SU-DHL-6 (cell line): ENCODE measurements around the gene NLRP4.

Experiments used
- H2AFZ ChIP-seq: fragments of 200-600 bp; sonication (generic); 2 replicates; pipeline ENCODE4 v1.6.1; 2014; ENCODE audit warnings: low read depth, mild to moderate bottlenecking, moderate library complexity, mixed read lengths, antibody characterized with exemption, low read length; ENCODE audit not compliant: severe bottlenecking
- H3F3A ChIP-seq: fragments of 200-600 bp; shearing (Covaris generic); 2 replicates; pipeline ENCODE4 v1.6.0; 2016; ENCODE audit warnings: antibody characterized with exemption, mild to moderate bottlenecking; ENCODE audit not compliant: insufficient read depth
- H3K27ac ChIP-seq: fragments of 200-600 bp; sonication (generic); 2 replicates; pipeline ENCODE4 v1.5.1; 2016; ENCODE audit warnings: low read depth, mild to moderate bottlenecking, low read length, moderate library complexity, mixed read lengths
- H3K27me3 ChIP-seq: fragments of 200-600 bp; sonication (generic), shearing (Covaris generic); 2 replicates; pipeline ENCODE4 v1.6.0; 2014; ENCODE audit warnings: mild to moderate bottlenecking, low read length
- H3K36me3 ChIP-seq: fragments of 200-600 bp; sonication (generic); 2 replicates; pipeline ENCODE4 v1.6.1; 2014; ENCODE audit warnings: mild to moderate bottlenecking, low read length, mixed read lengths
- H3K4me2 ChIP-seq: fragments of 300-600, 200-600 bp; shearing (Covaris generic), sonication (generic); 2 replicates; pipeline ENCODE4 v1.6.0; 2014; ENCODE audit warnings: low read length, low read depth, mild to moderate bottlenecking; ENCODE audit not compliant: poor library complexity, severe bottlenecking
- H3K4me3 ChIP-seq: fragments of 200-600 bp; sonication (generic); 2 replicates; pipeline ENCODE4 v1.5.1; 2014; ENCODE audit warnings: antibody characterized with exemption, low read length, mild to moderate bottlenecking, mixed read lengths; ENCODE audit not compliant: insufficient read depth, poor library complexity, severe bottlenecking
- H3K79me2 ChIP-seq: fragments of 200-600 bp; sonication (generic); 2 replicates; pipeline ENCODE4 v1.6.1; 2014; ENCODE audit warnings: mild to moderate bottlenecking, low read length, moderate library complexity; ENCODE audit not compliant: insufficient read depth
- H3K9ac ChIP-seq: fragments of 200-600 bp; sonication (generic); 2 replicates; pipeline ENCODE4 v1.7.0; 2014; ENCODE audit warnings: mild to moderate bottlenecking, low read length
- H3K9me2 ChIP-seq: fragments of 200-600 bp; sonication (generic); replicated peaks from 2 replicates; pipeline ENCODE4 v1.6.1; 2014; ENCODE audit warnings: low read length; ENCODE audit not compliant: insufficient read depth
- H3K9me3 ChIP-seq: fragments of 200-600 bp; sonication (generic); 2 replicates; pipeline ENCODE4 v1.6.1; 2014; ENCODE audit warnings: low read length, mixed read lengths; ENCODE audit not compliant: insufficient read depth
- H4K20me1 ChIP-seq: fragments of 200-600 bp; sonication (generic); 2 replicates; pipeline ENCODE4 v1.6.1; 2014; ENCODE audit warnings: low read depth, mild to moderate bottlenecking, antibody characterized with exemption, low read length, moderate library complexity, mixed read lengths
- EZH2phosphoT487 ChIP-seq: fragments of 200-600 bp; sonication (generic), shearing (Covaris generic); conservative IDR thresholded peaks from 2 replicates; pipeline ENCODE4 v1.6.1; 2018; ENCODE audit warnings: mild to moderate bottlenecking, antibody characterized with exemption, low read length, moderate library complexity, mixed read lengths
- TF ChIP-seq, protein P1 (sequence below): fragments of 200-600 bp; sonication (generic); IDR thresholded peaks from one replicate; pipeline ENCODE4 v1.5.1; 2017; ENCODE audit warnings: antibody characterized with exemption, mild to moderate bottlenecking, low read length, moderate library complexity; ENCODE audit not compliant: insufficient read depth, poor library complexity, severe bottlenecking

The NLRP4 gene

DNA sequence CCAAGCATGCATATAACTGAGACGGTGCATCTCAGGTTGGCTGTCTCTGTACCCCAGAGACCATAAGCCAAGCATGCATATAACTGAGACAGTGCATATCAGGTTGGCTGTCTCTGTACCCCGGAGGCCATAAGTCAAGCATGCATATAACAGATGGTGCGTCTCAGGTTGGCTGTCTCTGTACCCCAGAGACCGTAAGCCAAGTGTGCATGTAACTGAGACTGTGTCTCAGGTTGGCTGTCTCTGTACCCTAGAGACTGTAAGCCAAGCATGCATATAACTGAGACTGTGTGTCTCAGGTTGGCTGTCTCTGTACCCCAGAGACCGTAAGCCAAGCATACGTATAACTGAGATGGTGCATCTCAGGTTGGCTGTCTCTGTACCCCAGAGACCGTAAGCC lies 30.8 kb downstream of the NLRP4 start:
- H3K9me3 ChIP-seq = no peaks in the 10 kb centered on the region; the same call in 1 of the 2 replicates
- H3K27ac ChIP-seq = no peak overlapping the region

DNA sequence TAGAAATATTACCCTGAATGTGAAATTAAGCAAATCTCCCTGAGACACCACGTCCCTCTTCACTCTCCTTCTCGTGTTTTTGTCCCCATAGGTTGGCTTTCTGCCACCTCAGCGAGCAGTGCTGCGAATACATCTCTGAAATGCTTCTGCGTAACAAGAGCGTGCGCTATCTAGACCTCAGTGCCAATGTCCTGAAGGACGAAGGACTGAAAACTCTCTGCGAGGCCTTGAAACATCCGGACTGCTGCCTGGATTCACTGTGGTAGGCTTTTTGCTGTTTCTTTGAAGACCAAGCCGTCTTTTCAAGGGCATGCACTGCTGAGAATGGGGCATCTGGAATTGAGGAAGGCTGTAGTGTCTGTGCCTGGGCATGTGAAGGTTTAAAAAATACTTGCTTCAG lies 34.4 kb downstream of the NLRP4 start:
- no peak overlapping the region for H3K4me3 ChIP-seq
- peaks cover 22% of the 10 kb centered on the region for H3K36me3 ChIP-seq
- no peaks in the 10 kb centered on the region for H3K79me2 ChIP-seq
- no peaks in the 10 kb centered on the region for H3F3A ChIP-seq
- H4K20me1 ChIP-seq = no peaks in the 10 kb centered on the region
- H3K9me2 ChIP-seq = no peaks in the 10 kb centered on the region
- no peak overlapping the region for H2AFZ ChIP-seq
- no peak overlapping the region for H3K4me2 ChIP-seq
- no peak overlapping the region for H3K9ac ChIP-seq
- H3K27me3 ChIP-seq = 0 out of 2 replicates have a peak, but pooled peaks cover 2% of the 10 kb centered on the region
- H3K9me3 ChIP-seq = peaks cover 6% of the 10 kb centered on the region
- no peak overlapping the region for H3K27ac ChIP-seq
- TF ChIP-seq EZH2phosphoT487 = no peak

More for the DNA sequence above, 30.8 kb downstream of the NLRP4 start:
- Histone ChIP-seq H3K79me2 (no peaks in the 10 kb centered on the region), H3K4me2 (peak overlapping the region; percentile 22), H3K27me3 (0 out of 2 replicates have a peak, but pooled peaks cover 2% of the 10 kb centered on the region), H3K36me3 (0 out of 2 replicates have a peak, but pooled peaks cover 3% of the 10 kb centered on the region), H3K4me3 (no peak overlapping the region), H3K9me2 (no peaks in the 10 kb centered on the region), H4K20me1 (no peaks in the 10 kb centered on the region), H3K9ac (no peak overlapping the region), H2AFZ (no peak overlapping the region), H3F3A (no peaks in the 10 kb centered on the region)
- no peak for TF ChIP-seq EZH2phosphoT487
- TF ChIP-seq, protein P1, sequence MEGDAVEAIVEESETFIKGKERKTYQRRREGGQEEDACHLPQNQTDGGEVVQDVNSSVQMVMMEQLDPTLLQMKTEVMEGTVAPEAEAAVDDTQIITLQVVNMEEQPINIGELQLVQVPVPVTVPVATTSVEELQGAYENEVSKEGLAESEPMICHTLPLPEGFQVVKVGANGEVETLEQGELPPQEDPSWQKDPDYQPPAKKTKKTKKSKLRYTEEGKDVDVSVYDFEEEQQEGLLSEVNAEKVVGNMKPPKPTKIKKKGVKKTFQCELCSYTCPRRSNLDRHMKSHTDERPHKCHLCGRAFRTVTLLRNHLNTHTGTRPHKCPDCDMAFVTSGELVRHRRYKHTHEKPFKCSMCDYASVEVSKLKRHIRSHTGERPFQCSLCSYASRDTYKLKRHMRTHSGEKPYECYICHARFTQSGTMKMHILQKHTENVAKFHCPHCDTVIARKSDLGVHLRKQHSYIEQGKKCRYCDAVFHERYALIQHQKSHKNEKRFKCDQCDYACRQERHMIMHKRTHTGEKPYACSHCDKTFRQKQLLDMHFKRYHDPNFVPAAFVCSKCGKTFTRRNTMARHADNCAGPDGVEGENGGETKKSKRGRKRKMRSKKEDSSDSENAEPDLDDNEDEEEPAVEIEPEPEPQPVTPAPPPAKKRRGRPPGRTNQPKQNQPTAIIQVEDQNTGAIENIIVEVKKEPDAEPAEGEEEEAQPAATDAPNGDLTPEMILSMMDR = no peak

DNA sequence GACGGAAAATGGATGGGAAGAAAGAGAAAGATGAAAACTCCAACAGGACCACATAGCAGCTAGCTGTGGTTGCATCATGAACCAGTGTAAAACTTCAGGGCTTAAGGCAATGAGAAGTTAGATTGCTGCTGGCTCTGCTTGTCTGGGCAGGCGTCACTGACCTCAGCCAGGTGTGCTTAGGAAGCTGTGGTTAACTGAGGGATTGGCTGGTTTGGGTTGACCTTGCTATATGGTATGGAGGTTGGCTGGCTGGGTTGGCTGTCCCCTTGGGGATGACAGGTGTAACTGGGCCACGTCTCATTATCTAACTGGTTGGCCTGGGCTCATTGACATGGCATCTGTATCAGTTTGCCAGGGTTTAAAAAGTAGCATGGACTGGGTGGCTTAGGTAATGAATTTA lies 40.9 kb downstream of the NLRP4 start:
- Histone ChIP-seq H4K20me1 (no peaks in the 10 kb centered on the region), H3K4me3 (no peak overlapping the region), H3K4me2 (no peak overlapping the region), H3K9me3 (peaks cover 6% of the 10 kb centered on the region), H3F3A (no peaks in the 10 kb centered on the region), H2AFZ (no peak overlapping the region), H3K79me2 (no peaks in the 10 kb centered on the region), H3K9me2 (no peaks in the 10 kb centered on the region), H3K27ac (no peak overlapping the region), H3K36me3 (peaks cover 19% of the 10 kb centered on the region), H3K27me3 (no peaks in the 10 kb centered on the region), H3K9ac (no peak overlapping the region)
- TF ChIP-seq, protein P1 = no peak
- TF ChIP-seq EZH2phosphoT487 = no peak

DNA sequence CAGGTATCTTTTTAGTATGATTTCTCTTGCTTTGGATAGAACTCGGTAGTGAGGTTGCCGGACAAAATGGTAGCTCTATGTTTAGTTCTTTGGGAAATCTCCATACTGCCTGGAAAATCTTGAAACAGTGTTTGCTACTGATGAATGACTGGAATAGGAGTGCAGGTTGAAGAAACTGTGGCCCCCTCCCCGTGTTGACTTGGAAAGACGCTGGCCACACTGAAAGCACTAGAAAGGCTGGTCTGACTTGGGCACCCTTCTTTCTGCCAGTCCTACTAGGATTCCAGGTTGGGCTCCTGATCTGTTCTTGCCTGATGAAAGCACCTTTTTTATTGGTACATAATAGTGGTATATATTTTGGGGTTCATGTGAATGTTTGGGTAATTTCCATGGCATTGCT lies 46.3 kb downstream of the NLRP4 start:
- no peak overlapping the region for H3K4me3 ChIP-seq
- no peaks in the 10 kb centered on the region for H3K79me2 ChIP-seq
- no peak overlapping the region for H3K4me2 ChIP-seq
- no peak overlapping the region for H3K27ac ChIP-seq
- H3K9me2 ChIP-seq = no peaks in the 10 kb centered on the region
- H4K20me1 ChIP-seq = no peaks in the 10 kb centered on the region
- no peaks in the 10 kb centered on the region for H3K9me3 ChIP-seq
- no peak overlapping the region for H3K9ac ChIP-seq
- no peaks in the 10 kb centered on the region for H3K27me3 ChIP-seq
- H3F3A ChIP-seq = no peaks in the 10 kb centered on the region
- H2AFZ ChIP-seq = no peak overlapping the region
- no peaks in the 10 kb centered on the region for H3K36me3 ChIP-seq
- TF ChIP-seq, protein P1 = no peak
- TF ChIP-seq EZH2phosphoT487 = no peak
